ENCODE results near the gene ADGRB2. TPM values are rescaled to one million over a fixed set of nuclear protein-coding genes. Genes with fewer than 3 reads are reported as not detected.

The ADGRB2 gene
- polyA plus RNA-seq, 1 experiment = 9.2 TPM

DNA sequence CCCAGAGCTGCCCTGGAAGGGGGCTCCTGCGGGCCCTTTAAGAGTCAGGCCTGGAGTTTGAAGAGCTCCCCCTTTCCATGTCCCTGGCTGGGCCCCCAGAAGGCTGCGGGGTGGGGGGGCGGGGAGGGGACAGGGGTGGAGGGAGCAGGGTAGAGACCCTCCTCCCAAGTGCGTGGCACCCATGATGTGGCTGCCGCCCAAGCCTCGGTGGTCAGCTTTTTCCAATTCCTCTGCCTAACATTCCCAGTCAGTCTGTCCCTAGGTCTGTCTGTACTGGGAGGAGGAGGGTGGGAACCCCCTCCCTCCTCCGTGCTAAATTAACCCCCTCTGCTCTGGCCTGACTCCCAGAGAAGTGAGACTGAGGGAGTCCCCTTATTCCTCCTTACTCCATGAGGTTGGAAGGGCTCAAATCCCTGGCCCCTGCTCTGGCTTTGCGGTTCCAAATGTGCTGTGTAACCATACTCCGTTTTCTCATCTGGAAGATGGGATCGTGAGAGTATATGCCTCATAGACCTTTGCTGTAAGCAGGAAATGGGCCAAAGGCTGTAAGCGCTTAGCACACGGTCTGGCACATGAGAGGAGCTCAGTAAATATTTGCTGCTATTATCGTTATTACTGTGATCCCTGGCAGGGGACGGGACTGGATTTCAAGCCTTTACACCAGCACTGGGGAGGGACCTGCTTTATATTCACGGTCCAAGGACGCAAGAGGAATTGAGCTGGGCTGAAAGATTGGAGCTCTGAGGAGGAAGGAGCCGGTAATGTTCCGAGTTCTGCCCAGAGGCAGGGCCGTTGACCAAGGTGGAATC, 59.7 kb downstream of the ADGRB2 start:
- POLR2A ChIA-PET = interaction anchor here (0.6 to 3.3 kb wide), 2 partner anchors 8 to 60 kb away, joined by 12 to 15 read pairs; partner anchors contain the start of gene PEF1
- DNase-seq (ENCODE audit: low read depth) = no peak
- Histone ChIP-seq H3K4me3 (ENCODE audit: low read depth, low read length) (peak overlapping the region; percentile 66), H3K36me3 (ENCODE audit: control insufficient read depth, insufficient read depth, low read length) (peaks cover 3% of the 10 kb centered on the region), H3K27me3 (ENCODE audit: control insufficient read depth, insufficient read depth, low read length) (no peaks in the 10 kb centered on the region)
- CTCF ChIA-PET = interaction anchor here (0.6 to 8.3 kb wide), 16 partner anchors 9 to 252 kb away, joined by 3 to 86 read pairs (median 4); no protein-coding TSS in a partner anchor
- TF ChIP-seq CTCF (IDR thresholded peaks at IDR 0.05; ENCODE audit: insufficient read depth, low read depth, low read length) = no peak

DNA sequence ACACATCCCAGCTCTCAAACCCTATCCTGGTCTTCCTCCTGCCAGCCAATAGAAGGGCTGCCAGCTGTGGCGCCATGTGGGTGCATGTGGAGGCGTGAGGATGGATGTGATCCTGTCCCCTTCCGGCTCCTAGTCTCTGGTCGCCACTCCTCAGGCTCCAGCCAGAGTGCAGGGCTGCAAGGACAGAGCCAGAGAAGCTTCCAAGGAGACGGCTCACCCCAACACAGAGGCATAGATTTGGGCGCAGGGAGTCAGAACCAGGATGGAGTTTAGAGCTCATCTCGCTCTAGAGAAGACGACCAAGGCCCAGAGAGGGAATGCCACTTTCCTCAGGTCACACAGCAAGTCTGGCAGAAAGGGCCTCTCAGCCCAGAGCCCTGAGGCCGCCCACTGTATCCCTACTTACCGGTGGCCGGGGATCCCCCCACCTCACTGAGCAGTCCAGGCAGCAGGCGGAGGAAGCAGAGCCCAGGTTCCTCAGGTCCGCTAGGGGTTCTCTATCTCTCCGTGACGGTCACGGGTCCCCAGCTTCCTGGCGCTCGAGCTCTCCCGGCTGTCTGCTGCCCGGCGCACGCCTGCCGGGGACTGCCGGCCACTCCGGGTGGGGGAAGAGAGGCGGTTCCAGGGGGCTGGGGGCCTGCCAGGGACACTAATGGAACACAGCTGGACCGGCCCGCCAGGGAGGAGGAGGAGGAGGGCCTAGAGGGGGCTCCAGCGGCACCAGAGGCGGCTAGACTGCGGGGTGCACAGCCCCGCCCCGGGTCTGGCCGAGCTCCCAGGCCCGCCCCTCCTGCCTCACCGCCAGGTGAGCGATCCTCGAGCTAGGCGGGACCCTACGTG, 60.5 kb downstream of the ADGRB2 start, which contains the start of gene COL16A1:
TSS of gene COL16A1 (minus strand) at position 587 of the 840 bp plus-strand sequence. CDS start 1,824 bp downstream, outside the sequence.
- Histone ChIP-seq H3K36me3 (ENCODE audit: control insufficient read depth, insufficient read depth, low read length) (peaks cover 8% of the 10 kb centered on the region), H3K27me3 (ENCODE audit: control insufficient read depth, insufficient read depth, low read length) (no peaks in the 10 kb centered on the region), H3K4me3 (ENCODE audit: low read depth, low read length) (peak within 1 kb of the TSS; percentile 66)
- no peak for DNase-seq (ENCODE audit: low read depth)
- CTCF ChIA-PET = interaction anchor here (0.6 to 8.3 kb wide), 14 partner anchors 10 to 261 kb away, joined by 3 to 86 read pairs (median 4); no protein-coding TSS in a partner anchor
- TF ChIP-seq CTCF (IDR thresholded peaks at IDR 0.05; ENCODE audit: insufficient read depth, low read depth, low read length) = no peak
- POLR2A ChIA-PET = interaction anchor here (0.6 to 3.3 kb wide), 4 partner anchors 9 to 261 kb away, joined by 3 to 15 read pairs (median 11); partner anchors contain the start of gene PEF1

- ChIA-PET POLR2A (interaction anchor here (3.3 kb wide), 1 partner anchor 10 kb away, joined by 12 read pairs; no protein-coding TSS in a partner anchor), CTCF (interaction anchor here (0.6 to 8.3 kb wide), 11 partner anchors 11 to 262 kb away, joined by 3 to 86 read pairs (median 6); no protein-coding TSS in a partner anchor)
- no peaks in the 10 kb centered on the region for H3K27me3 ChIP-seq (ENCODE audit: control insufficient read depth, insufficient read depth, low read length)
- no peak for TF ChIP-seq CTCF (IDR thresholded peaks at IDR 0.05; ENCODE audit: insufficient read depth, low read depth, low read length)
- H3K4me3 ChIP-seq (ENCODE audit: low read depth, low read length) = peak overlapping the region; percentile 66
- peaks cover 13% of the 10 kb centered on the region for H3K36me3 ChIP-seq (ENCODE audit: control insufficient read depth, insufficient read depth, low read length)
- DNase-seq (ENCODE audit: low read depth) = no peak
Measured at GRCh38 chr1:31702836-31703404, 61.2 kb downstream of the ADGRB2 start.

- ChIA-PET CTCF (interaction anchor here (0.5 to 8.3 kb wide), 11 partner anchors 11 to 899 kb away, joined by 3 to 86 read pairs (median 4); partner anchors contain the start of gene PEF1), POLR2A (interaction anchor here (3.3 kb wide), 1 partner anchor 11 kb away, joined by 12 read pairs; no protein-coding TSS in a partner anchor)
- TF ChIP-seq CTCF (IDR thresholded peaks at IDR 0.05; ENCODE audit: insufficient read depth, low read depth, low read length) = no peak
- peak overlapping the region; percentile 66 for H3K4me3 ChIP-seq (ENCODE audit: low read depth, low read length)
- H3K36me3 ChIP-seq (ENCODE audit: control insufficient read depth, insufficient read depth, low read length) = peaks cover 28% of the 10 kb centered on the region
- peak; percentile 85 for DNase-seq (ENCODE audit: low read depth)
- no peaks in the 10 kb centered on the region for H3K27me3 ChIP-seq (ENCODE audit: control insufficient read depth, insufficient read depth, low read length)
Measured at GRCh38 chr1:31701091-31701736, 62.9 kb downstream of the ADGRB2 start.

Data from BJ (cell line).